RKO (cell line): ENCODE data around the gene RHOXF2.
A peak's percentile ranks its signal among the peaks of the same experiment; 100 is the strongest.

Experiments used
- DNase-seq: peaks from one replicate; pipeline ENCODE4 v3.0.0-alpha.2; 2016; ENCODE audit warnings: low spot score

Gene RHOXF2

GRCh38 chrX:120200851-120201250, 42.4 kb downstream of the RHOXF2 start:
- no peak for DNase-seq

- DNase-seq: no peak
Measured at GRCh38 chrX:120205816-120206753, 47.7 kb downstream of the RHOXF2 start.

GRCh38 chrX:120207009-120207605, 48.7 kb downstream of the RHOXF2 start:
- DNase-seq: no peak

- DNase-seq: peak; percentile 68
Measured at GRCh38 chrX:120213438-120214265, 55.2 kb downstream of the RHOXF2 start.
